Putamen (tissue), 1 donor: ENCODE measurements around the gene CUBN.

Experiments used
- DNase-seq: peaks from one replicate; pipeline ENCODE4 v3.0.0-alpha.2; 2016; ENCODE audit warnings: low spot score

The CUBN gene

DNA sequence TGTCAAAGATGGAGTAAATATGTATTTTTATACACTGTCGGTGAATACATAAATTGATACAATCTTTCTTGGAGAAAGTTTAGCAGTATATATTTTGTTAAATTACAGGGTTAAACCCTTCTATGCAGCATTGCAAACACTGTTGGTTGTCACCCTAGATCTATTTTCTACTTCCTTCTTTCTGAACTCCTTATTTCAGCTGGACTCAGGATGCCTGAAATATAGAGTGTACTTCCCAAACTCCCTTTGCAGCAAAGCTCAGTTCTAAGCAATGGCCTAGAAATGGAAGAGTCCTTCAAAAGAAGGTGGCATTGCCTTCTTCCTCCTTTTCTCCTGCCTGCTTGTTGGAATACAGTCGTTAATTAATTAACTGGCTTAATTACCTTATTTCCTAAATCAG lies 20.6 kb downstream of the CUBN start:
- no peak for DNase-seq

DNA sequence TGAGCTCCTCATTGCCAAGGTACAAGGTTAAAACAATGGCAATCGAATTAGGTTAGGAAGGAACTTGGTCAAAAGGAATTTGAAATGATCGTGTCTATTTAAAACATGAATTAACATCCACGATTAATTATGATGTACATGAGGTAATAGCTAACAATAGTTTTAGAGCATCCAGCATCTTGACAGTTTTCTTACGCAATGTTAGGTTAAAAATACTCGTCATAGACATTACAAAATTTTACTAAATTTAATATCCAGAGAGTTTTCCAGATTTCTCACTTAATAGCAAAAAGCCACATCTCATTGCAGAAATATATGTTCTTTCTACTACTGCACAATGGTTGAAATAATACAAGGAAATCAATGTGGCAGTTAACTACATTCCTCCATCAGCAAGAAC lies 22.6 kb downstream of the CUBN start:
- DNase-seq = no peak

DNA sequence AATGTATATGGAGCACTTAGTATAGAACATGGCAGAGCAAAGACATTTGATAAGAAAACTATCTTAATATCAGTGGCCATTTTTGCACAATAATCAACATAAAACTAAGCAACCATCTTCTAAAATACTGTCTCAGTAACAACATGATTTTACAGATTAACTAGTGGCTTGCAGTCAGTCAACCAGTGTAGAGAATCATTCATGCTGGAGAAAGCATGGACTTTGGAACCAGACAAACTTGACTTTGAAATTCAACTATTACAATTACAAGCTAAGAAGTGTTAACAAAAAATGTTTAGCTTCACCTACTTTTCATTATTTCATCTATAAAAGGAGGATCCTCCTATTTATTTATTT lies 27.7 kb downstream of the CUBN start:
- no peak for DNase-seq

DNA sequence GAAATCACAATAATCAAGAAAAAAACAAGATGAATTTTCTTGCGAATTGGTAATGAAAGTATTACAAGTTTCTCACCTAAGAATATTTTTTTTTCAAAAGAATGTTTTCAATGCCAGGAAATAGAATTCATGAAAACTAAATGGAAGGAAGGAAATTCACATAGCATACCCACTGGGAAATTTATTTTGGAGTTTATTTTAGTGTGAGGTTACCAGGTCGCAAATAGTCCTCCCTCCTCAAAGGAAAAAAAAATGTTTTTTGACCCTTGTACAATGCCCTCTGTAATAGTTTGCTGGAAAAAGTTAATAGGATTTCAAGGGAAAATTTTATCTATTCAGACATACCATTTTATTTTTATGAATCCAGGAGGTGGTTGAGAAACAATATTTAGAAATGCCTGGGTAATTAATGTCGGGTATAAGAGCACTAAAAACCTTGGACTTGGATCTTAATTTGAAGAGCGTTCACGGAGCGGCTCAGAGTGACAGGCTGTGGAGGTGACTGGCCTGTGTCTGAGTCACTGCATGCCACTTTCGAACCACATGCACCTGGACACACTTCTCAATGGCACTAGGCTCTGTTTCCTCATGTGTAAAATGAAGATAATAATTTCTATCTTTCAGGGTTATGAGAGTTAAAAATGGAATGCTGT lies 28.2 kb downstream of the CUBN start:
- no peak for DNase-seq

DNA sequence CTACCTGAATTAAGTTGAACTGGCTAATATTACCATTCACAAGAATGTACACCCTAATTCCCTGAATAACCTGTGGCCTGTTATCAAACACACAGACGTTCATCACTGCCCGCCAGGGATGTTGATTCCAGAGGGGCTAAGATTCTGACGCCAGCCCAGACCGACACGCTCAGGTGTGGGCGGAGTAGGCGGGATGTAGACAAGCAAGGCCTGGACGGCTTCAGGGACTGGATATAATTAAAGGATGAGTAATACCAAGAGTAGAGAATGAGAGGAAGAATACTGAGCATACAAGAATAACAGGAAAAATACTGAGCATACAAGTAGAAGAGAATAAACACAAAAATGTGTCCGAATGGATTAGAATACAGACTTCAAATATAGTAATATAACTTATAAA lies 29.0 kb downstream of the CUBN start:
- DNase-seq = no peak

DNA sequence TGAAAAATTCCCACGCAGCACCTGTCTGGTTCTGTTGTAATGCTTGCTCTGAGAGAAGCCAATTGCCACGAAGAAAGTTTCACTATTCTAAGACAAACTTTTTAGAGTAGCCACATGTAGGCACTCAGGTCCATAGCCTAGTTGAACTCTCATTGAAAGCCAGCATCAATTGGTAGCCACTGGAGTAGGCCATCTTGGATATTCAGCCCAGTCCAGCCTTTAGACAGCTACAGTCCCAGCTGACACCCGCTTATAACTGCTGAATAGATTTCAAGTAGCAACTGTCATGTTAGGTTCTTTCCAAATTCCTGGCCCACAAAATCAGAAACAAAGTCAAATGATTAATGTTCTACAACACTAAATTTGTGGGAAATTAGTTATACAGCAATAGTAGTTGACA lies 31.6 kb downstream of the CUBN start:
- DNase-seq = no peak

DNA sequence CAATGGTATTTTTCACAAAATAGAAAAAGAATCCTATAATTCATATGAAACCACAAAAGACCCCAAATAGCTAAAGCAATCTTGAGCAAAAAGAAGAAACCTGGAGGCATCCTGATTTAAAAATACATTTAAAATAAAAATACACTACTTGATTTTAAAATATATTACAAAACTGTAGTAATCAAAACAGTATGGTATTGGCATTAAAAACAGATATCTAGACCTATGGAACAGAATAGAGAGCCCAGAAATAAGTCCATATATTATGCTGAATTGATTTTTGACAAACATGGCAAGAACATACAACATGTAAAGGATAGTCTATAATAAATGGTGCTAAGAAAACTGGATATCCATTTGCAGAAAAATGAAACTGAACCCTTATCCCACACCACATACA lies 34.8 kb downstream of the CUBN start:
- no peak for DNase-seq

DNA sequence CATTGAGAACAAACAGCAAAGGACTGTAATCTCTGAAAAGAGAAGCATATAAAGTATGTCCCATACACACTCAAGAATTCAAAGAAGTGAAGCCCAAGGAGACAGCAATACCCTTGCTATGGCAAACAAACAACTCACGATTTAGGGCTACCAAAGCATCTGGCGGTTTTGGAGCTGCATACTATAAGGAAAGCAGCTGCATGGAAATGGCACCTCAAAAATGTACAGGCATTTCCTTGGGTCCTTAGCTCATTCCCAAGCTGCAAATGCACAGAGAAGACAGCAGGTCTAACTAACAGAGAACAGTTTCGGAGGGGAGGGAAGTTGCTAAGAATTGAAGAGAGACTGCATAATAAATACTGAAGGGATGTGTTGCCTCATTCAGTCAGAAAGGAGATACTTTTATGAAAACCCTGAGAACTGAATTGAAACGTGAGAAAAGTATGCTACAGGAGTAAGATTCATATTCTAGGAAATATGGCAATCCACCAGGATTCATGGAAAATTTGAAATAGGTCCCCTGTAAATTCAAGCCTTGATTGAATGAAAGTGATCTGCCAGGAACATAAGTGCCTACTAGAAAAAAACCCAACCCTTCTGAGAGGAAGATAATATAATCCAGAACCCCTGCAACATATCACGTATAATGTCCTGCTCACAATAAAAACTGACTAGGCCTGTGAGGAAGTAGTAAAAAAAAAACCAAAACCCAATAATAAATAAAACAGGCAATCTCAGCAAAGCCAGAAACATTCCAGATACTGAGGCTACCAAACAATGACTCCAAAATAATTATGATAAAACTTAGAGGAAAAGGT lies 36.4 kb downstream of the CUBN start:
- no peak for DNase-seq

DNA sequence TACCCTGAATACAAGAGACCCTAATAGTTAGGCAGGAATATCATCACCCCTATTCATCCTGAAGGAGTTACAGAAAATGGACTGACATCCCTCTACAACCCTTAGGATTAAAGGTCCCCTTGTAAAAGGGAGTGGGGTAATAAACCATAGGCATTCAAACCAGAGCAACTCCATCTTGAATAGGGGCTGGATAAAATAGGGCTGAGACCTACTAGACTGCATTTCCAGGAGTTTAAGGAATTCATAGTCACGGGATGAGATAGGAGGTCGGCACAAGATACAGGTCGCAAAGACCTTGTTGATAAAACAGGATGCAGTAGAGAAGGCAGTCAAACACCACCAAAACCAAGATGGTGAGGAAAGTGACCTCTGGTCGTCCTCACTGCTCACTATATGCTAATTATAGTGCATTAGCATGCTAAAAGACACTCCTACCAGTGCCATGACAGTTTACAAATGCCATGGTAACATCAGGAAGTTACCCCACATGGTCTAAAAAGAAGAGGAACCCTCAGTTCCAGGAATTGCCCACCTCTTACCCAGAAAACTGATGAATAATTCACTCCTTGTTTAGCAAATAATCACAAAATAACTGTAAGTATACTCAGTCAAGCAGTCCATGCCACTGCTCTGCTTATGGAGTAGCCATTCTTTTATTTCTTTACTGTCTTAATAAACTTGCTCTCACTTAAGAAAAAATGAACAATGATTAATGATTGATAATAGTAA lies 37.2 kb downstream of the CUBN start:
- no peak for DNase-seq

DNA sequence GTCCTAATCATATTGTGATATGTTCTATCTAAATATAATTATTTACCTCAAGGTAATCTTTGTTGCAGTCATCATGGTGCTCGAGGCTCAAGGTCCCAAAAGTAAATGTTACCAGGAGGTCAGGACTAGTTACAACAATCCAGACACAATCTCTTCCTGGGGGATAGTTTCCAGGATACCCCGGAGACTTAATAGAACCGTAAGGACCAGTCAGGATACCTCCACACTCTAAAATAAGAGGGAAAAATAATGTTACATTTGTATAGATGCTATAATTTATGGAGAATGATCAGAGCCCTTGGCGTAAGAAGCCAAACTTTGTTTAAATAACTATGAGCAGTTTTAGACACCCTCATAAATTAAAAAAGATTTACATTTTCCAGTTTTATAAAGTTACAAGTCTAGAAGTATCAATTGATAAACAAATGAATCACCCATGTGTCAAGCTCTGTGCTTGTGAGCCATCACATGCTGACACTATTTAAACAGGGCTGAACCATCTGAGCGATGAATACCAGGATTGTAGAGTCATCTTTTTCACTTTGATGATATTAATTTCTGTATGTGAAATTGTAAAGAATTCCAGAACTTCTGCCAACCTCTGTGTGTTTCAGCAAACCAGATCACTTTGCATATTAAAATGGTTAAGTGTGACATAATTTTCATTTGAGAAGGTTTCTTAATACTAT lies 41.3 kb downstream of the CUBN start:
- no peak for DNase-seq

DNA sequence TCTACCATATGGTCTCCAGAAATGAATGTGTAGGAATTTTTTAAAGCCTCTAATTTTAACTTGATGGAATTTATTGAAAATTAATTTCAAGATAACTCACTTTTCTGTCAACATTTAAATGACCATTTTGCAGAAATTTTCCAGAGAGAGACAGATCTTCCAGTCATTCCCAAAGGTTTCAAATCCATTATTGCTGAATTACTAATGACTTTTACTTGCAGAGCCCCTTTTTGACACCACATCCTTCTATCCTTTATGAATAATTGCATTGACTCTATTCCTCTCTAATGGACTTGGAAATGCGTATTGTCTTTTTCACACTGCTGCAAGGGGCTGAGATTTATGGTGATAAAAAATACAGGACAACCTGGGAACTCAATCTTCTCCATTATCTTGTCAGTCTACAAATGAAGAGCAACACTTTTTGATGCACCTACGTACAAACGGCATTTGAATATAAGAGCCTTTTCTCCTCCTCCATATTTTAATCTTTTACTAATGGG lies 42.7 kb downstream of the CUBN start:
- DNase-seq = peak; percentile 14

DNA sequence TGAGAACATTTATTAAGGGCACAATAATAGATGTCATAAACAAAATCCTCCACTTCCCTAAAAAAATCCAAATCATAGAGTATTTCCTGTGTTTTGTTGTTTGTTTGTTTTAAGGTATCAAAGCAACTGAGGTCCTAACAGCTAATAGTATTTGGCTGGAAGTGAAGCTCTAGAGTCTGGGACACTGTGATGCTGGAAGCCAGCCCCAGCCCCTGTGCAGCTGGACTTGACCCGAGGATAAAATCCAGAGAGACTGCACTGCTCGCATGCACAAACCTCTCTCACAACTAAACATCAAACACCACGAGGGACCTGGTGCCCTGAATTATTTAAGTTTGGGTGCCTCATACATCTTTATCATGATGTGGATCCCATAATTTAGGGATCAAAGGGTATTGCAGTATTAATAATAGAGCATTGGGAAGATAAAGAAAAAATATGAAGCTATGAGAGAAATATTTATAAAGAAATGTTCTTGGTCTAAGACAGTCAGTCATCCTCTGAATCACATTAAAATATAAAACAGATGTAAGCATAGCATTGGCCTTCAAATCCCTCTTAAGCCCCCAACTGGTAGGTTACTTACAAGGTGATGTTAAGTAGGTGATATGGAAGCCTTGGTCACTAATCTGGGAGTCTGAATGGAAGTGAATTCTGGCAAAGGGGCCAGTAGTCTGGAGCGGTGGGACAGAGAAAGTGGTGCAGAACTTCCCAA lies 44.4 kb downstream of the CUBN start:
- DNase-seq = no peak

DNA sequence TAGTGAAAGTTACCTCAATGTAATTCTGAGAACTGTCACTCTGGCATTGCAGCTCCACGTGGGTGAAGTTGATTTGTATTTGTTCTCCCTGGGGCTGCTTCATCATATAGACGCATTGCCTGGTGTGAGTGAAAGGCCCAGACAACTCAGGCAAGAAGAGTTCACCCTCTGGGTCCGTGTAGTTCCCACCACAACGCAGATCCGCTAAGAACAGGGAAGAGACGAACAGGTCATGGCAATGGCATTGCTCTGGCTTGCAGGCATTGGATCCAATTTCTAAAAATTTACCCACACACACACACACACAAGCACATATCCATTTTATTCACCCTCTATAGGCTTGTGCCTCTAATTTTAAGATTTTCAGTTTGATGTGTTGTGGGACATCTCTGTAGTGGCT lies 45.4 kb downstream of the CUBN start:
- no peak for DNase-seq

DNA sequence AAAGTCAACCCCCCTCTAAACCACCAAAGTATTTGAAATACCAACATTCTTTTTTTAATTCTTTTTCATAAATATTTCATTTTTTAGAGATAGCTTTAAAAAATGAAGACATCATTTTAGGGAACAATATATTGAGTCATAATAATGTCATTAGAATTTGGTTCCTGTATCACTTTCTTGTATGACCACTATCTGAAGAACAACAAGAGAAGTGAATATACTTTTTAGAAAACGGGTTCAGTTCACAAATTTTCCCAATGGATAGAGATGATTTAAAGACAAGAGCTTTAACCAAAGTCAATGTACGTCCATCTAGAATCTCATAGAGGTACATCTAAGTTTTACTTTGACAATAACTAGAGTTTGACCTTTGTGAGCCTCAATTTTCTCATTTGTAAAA lies 48.2 kb downstream of the CUBN start:
- DNase-seq = no peak

DNA sequence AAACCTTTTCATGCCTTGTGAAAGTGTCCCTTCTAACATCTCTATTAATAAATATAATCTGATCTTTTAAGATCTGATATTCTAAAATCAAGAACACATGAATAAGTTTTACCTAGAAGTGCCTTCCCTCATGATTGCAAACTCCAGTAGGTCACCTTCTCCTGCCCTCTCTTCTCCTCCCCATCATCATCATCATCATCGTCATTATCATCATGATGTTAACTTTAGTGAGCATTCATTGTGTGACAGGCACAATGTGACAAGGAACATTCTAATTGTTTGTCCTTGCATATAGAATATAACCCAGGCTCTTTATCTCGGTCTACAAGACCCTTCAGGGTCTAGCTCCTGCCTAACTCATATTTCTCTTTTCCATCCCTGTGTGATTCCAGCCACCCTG lies 51.7 kb downstream of the CUBN start:
- DNase-seq = no peak

DNA sequence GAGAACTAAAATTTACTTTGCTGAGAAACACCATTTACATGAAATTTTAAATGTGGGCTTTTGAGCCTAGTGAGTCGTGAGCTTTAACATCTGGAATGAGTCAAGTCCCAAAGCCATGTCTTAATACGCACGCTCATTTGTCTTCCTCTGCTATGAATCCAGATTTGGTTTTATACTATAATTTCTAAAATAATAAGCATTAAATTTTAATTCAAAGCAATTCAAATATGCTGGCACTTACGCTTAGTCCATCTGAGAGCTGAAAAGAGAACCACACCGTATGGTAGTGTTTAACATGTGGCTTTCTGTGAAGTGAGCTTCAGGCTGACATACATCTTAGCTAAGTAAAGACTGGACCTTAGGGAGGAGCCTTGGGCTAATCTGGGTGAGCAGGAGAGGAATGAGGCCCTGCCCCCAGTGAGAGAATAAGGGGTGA lies 52.2 kb downstream of the CUBN start:
- no peak for DNase-seq

DNA sequence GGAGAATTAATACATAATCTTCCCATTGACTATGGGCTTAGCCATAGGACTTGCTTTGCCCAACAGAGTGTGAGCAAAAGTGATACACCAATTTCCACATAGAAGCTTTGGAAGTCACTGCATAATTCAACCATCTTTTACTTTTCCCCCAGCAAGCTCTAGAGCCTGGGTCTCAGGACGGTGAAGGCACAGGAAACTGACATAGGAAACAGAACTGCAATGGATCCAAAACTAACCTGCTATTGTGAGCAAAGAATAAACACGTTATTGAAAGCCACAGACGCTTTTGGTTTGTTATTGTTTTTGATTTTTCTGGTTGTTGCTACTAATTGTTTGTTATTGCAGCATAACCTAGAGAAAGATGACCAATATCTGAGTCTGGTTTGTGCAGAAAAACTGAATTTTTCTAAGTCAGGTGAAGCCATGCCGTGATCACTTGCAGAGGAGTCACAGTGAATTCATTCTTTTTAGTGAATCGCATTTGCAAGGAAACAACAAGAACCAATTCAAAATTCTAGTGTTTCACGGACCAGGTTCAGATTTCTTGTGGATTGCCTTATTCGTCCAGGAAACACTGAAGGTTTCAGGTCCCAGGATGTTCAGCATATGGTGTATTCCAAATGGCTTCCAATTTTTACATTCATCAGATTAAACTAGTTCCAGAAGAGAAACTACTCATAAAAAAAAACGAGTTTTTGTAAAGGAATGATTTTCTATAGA lies 52.8 kb downstream of the CUBN start:
- DNase-seq = no peak

DNA sequence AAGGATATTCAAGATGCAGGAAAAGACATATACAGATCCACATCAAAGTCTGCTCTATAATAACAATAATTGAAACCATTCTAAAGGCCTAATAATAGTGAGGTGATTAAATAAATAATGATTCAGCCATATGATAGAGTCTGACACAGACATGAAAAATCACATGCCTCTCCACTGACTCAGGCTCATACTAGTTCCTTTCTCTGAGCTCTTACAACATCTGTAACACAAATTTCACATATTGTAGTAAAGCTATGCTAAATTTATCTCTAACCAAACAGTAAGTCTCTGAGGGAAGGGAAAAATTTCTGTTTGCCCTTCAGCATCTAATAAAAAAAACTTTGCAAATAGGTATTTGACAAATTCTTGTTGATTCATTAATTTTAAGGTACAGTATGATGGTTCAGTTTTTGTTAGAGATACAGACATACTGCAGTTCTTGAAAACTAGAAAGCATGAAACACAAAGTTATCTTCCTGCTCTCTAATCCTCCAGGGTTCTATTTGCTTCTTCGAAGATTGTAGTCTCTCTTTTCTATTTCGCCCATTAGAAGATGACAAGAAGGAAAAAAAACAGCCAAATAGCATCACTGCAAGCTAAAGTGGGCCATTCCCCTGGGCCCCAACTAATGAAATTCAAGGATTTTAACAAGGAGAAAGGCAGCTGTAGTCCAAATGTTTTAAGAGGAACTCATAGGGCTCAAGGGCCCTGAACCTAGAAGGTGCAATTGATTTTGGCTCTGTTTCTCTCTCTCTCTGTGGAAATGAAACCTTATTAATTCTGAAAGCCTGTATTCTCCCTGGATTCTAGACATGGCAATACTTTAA lies 53.9 kb downstream of the CUBN start:
- no peak for DNase-seq

DNA sequence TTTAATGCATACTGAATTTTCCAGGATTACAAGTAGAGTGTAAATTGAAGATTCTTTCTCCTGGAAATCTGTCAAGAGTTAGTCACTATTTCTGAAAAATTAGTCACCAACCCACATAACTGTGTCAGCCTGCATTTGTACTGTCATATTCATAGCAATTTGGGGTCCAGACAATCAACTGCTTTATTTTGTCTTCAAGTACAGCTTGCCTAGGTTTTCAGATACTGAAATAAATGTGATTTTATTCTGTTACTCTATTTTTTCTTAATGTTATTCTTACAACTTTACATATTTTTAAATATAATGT lies 55.1 kb downstream of the CUBN start:
- peak; percentile 52 for DNase-seq
